HG03571 (cell line): Measurements from ENCODE around the gene PFDN6.
A peak's percentile ranks its signal among the peaks of the same experiment; 100 is the strongest.

Experiments used
- ATAC-seq: cut with Tn5 transposase; IDR thresholded peaks from one replicate; pipeline ENCODE4 v1.9.1; 2021; ENCODE audit not compliant: unreplicated experiment

The PFDN6 gene

DNA sequence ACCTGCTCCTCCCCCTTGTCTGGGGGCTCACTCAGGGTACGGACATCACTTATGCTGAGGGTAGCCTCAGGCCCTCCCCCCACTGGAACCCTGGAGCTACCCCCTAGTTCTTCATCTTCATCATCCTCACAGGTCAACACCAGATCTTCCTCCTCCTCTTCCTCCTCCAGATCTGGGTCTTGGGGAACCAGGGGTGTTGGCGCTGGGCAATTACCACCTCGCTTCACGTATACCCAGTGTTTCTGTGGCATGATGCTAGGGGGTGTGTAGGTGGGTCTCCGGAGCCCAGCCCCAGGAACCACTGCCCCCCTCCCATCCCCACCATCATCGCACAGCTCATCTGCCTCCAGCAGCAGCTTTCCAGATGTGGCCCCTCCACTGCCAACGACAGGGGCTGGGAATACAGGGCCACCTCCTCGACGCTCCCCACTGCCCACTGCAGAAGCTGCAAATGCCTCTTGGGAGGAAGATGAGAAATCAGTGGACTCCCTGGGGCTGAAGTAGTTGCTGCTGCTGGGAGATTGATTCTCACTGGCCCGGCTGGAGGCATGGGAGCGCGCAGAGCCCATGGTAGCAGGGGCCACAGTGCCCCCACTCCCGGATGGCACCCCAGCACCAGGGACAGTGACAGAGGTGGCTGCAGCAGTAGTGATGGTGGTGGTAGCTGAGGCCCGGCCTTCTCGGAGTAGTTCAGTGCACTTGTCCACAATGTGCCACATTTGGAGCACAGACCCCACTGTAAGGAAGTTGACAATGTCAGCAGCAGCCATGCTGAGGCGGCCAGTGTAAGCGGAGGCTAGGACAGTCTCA, 26.6 kb downstream of the PFDN6 start:
- ATAC-seq: no peak

DNA sequence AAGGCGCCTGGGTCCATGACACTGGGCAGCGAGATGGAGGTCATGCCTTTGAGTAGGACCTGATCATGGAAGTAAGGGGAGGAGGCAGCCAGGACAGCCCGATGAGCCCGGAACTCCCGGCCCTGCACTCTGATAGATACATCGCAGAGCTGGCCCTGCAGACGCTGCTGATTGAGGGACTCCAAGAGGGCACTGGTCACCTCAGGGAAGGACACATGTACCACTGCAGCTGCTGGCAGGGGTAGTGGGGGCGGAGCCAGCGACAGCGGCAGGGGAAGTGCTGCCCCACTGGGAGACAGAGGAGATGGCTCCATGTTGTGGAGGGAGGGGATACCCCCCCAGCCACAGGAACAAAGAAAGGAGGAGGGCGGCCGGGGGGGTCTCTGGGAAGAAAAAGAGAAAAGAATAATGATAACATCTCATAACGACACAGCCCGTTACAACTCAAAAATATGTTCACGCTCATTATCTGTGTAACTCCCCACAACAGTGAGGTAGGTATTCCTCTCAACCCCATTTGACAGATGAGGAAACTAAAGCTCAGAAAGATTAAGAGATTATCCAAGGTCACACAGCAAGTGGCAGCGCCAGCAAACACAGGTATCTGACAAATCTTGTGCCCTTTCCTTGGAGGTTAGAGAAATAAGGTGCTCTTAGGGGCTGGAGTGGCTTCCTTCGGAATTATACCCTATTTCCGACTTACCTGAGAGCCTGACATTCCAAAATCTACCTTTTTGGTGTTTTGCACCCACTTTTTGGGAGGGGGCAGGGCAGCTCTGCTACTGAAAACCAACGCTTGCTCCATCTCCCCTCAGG, 27.4 kb downstream of the PFDN6 start:
- ATAC-seq: no peak

DNA sequence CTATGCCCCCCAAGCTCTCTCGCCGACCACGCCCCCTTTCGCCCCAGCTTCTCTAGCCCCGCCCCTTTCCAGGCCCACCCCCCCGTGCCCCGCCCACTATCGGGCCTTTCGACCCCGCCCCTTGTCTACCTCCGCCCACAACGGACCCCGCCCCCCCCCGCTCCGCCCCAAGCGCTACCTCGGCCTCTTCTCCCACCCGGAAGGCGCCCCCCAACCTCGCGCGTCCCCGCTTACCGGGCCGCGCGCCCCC, 27.9 kb downstream of the PFDN6 start:
- no peak for ATAC-seq

DNA sequence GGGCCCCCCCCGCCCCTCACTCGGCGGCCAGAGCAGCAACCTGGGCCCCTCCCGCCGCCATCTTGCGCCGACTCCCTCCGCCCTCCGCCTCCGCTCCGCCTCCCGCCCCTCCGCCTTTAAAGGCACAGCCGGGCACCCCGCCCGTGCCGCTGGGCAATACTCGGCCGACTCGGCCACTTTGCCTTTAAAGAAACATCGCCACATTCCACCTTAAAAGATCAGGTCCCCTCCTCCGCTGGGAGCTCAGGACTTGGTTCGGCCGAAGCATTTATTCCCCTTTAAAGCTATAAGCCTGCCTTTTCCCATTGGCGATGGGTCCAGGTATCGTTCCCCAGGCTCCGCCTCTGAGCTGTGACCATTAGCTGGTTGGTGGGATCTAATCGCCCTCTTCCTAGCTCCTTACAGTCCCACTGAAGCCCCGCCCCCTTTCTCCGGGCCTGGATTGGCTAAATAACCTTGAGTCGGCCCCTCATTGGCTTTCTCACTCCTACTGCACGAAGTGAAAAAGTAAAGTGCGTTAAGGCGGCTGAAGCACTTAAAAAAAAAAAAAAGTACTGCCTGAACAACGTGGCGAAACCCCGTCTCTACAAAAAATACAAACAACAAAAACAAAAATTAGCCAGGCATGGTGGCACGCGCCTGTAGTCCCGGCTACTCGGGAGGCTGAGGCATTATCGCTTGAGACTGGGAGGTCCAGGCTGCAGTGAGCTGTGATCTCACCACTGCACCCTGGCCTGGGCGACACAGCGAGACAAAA, 28.4 kb downstream of the PFDN6 start, which contains the start of gene ZBTB22:
Gene ZBTB22 (minus strand): TSS at position 76 of the 757 bp plus-strand sequence. CDS start 828 bp downstream, outside the sequence.
- ATAC-seq: peak; percentile 36

DNA sequence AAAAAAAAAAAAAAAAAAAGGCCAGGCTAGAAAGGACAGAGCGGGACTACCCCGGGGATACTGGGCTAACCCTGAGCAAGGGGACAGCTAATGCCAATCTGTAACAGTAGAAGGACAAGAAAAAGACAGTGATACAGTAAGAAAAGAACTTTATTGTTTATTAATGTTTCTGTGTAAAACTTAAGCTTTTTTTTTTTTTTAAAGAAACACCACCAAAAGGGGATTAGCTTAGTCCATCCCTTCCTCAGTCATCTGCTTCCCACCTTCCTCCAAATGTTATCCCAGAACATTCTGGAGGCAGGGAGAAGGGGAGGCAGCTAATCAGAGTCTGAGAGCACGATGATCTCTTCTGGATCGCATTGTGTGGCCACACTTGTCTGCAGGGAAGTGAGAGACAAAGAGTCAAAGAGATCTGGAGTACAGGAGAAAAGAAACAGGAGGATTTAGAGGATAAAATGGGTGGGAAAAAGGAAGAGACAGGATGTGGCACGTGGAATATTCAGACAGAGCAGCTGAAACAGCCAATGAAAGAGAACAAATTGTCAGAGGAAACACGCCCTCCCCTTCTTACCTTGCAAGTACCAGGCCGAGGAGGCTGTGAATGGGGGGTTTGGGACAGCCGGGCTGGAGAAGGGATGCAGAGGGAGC, 29.1 kb downstream of the PFDN6 start:
- no peak for ATAC-seq

DNA sequence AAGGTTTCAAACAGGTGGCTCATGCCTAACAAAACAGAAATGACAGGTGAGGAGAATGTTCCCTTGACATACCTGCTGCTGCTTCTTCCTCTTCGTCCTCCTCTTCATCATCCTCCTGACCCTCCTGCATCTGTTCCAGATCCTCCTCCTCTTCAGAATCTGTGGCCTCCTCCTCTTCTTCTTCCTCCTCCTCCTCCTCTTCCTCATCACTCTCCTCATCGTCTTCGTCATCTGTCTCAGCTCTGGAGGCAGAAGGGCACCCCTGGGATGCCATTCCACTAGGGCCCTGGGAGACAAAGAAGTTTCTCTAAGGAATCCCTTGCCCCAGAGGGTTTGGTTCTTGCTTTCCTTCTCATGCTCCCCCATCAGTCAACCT, 30.5 kb downstream of the PFDN6 start:
- ATAC-seq: no peak

DNA sequence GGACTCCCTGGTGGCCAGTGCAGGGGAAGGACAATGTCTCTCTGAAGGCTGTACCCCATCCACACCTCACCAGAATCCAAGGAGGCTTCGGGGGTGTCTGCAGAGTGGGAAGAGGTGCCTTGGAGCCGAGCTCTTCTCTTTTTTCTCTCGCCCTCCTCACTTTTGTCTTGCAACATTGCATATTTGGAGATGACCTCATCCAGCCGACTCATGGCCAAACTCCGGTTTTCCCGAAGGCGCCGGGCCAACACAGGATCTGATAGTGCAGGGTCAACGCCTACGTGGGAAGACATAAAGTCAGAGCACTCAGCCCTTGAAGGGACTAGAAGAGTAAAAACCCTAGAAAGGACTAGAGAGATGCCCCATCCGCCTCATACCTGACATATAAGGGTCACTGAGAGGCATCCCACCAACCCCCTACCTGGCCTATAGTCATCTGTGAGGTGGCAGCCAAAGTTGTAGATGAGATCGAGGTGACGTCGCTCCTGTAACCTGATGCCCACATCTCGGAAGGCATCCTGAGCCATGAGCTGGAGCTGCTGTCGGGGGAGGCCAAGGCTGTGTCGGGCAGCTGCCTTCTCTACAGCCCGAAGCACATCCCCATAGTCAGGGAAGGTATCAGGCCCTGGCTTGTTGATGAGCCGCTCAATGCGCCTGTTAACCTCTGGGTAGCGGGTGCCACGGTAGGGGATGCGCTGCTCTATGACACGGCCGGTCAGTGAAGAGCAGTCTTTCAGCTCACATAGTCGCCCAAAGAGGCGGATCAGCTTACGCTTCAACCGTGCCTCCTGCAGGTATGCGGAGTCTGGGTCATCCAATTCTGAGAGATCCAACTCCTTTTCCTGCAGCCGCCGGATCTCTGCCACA, 31.1 kb downstream of the PFDN6 start:
- ATAC-seq: no peak

DNA sequence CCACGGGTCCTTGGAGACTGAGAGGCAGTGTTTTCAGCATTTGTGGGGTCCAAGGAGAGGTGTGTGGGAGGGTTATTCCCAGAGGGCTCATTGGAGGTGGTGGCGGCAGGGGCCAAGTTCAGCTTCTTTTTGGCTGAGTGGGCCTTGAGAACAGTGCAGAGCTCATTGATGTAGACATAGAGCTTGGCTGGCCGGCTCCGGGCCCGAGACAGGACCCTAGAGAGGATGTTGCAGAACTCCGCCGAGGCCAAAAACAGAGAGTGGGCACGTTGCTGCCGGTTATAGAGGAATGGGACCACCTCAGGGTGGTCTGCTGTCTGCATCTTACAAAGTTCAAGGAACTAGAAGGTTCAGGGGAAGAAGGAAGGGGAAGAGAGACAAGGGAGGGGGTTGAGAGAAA, 31.8 kb downstream of the PFDN6 start:
- no peak for ATAC-seq

DNA sequence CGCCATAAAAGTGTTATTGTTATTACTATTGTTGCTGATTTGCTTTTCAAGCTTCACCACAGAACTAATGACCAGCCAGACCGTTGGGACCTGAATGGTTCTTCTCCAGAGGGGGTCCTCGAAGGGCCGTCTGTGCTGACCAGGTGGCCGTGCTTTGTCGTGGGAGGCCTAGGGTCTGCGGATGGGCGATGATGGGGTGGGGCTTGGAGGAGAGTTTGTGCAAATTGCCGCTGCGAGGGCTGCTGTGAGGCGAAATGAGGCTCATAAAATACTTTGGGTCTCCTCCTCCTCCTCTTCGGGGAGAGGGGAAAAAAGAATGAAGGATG, 34.2 kb downstream of the PFDN6 start:
- ATAC-seq: no peak

DNA sequence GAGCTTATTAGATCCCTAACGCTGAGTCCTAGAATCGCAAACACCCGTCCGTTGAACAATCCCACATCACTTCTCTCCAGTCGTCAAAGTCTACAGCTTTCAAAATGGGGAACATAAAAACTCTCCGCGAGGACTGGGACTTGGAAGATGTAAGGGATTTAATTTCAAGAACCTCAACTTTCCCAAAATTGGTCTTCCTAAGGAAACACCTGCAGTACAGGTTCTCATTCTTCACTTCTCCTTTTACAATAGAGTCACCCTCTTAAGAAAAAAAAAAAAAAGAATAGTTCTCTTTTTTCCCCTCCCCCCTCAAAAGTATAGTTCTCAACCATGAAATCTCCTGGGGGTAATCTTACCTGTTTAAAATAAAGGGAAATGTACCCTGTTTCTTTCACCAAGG, 34.7 kb downstream of the PFDN6 start:
- no peak for ATAC-seq

DNA sequence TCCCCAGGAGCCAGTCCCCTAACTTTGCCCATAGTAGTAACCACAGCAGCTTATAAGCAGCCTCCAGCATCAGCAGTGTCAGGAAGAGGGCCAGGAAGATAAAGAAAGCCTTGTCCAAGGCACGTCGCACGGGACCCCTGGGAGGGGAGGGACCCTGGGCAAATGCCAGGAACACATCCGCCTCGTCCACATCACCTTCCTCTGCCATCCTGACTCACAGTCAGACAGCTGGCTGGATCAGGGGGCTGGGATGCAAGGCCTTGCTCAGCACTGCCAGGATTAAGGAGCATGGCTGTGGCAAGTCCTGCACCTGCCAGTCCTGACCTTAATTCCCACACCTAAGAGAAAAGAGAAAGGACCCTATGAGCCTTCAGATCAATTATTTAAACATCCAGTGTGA, 39.7 kb downstream of the PFDN6 start:
- no peak for ATAC-seq

DNA sequence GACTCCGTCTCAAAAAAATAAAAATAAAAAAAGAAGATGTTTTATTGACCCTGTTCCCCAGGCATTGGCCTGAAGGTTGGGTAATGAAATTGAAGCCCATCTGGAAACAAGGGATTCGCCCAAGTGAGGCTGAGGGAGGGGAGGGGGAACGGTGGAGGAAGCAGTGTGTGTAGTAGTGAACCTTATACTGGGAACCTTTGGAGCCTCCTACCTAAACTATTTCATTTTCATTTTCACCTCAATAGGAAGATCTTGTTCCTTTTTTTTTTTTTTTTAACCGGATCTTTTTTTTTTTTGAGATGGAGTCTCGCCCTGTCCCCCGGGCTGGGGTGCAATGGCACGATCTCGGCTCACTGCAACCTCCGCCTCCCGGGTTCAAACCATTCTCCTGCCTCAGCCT, 41.3 kb downstream of the PFDN6 start:
- no peak for ATAC-seq

DNA sequence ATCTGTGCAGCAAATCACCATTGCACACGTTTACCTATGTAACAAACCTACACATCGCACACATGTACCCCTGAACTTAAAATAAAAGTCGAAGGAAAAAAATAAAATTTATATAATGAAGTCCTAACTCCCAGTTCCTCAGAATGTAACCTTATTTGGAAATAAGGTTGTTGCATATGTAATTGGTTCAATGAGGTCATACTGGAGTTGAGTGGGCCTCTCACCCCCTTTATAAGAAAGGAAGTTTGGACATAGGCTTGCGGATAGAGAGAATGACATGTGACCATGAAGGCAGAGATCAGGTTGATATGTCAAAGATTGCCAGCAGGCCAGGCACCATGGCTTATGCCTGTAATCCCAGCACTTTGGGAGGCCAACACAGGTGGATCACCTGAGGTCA, 44.3 kb downstream of the PFDN6 start:
- ATAC-seq: no peak

DNA sequence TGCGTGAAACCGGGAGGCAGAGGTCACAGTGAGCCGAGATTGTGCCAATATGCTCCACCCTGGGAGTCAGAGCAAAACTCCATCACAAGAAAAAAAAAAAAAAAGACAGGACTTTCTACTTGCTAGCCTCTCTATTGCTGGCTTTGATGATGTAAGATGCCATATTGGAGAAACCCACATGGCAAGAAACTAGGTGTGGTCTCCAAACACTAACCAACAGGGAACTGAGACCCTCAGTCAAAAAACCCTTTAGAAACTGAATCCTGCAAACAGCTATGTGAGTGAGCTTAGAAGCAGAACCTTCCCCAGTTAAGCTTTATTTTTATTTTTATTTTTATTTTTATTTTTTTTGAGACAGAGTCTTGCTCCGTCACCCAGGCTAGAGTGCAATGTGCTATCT, 46.5 kb downstream of the PFDN6 start:
- no peak for ATAC-seq

DNA sequence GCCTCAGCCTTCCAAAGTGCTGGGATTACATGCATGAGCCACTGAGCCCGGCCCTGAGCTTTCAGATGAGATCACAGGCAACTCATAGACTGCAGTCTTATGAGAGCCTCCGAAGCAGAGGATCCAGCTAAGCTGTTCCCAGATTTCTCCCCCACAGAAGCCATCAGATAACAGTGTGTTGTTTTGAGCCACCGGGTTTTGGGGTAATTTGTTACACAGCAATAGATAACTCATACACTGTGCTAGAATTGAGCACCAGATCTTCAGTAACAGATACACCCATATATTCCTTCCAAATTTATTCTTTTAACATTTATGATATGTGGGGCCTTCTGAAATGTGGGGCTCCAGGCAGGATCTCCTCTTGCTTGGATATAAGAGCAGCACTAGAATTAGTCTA, 47.1 kb downstream of the PFDN6 start:
- ATAC-seq: no peak

DNA sequence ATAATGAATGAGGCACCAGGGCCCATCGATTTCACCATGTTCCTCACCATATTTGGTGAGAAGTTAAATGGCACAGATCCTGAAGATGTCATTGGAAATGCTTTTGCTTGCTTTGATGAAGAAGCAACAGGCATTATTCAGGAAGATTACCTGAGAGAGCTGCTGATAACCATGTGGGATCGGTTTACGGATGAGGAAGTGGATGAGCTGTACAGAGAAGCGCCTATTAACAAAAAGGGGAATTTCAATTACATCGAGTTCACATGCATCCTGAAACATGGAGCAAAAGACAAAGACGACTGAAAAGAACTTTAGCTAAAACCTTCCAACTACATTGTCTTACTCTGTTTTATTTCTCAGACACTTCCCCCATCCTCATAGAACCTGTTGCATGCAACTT, 49.8 kb downstream of the PFDN6 start:
- ATAC-seq: no peak
